ENCODE data around the gene BNC2. TPM values are rescaled to one million over a fixed set of nuclear protein-coding genes. Genes with fewer than 3 reads are reported as not detected.

BNC2 gene
- total and polyA plus RNA-seq, 8 donors = 0.28 to 7.6 (median 0.99) TPM

DNA sequence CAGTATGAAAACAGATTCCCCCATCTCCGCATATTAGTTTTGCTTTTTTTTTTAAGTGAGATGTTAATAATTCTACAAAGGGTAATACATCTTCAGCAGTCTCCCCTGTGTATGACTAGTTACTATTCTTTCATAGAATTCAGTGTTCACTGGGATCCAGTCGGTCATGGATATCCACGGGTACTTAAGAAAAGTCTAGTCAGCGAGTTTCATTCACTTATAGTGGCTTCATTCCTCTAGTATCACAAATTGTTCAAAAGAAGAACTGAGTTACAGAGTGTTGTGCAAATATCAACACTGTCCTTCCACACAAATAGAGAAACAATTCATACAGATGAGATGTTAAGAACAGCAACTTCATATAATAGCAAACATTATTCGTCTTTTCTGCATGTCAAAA lies 35.7 kb downstream of the BNC2 start:
- no peak for ATAC-seq
- Histone ChIP-seq H3K27me3 (no peaks in the 10 kb centered on the region), H3K36me3 (no peaks in the 10 kb centered on the region), H3K9me3 (no peaks in the 10 kb centered on the region), H3K27ac (no peak overlapping the region), H3K4me1 (no peaks in the 10 kb centered on the region), H3K4me3 (no peak overlapping the region)
- DNase-seq = no peak
- FAIRE-seq = no peak
- intact Hi-C loops (cut with DNase I) = no loop called here
- TF ChIP-seq, protein P1, sequence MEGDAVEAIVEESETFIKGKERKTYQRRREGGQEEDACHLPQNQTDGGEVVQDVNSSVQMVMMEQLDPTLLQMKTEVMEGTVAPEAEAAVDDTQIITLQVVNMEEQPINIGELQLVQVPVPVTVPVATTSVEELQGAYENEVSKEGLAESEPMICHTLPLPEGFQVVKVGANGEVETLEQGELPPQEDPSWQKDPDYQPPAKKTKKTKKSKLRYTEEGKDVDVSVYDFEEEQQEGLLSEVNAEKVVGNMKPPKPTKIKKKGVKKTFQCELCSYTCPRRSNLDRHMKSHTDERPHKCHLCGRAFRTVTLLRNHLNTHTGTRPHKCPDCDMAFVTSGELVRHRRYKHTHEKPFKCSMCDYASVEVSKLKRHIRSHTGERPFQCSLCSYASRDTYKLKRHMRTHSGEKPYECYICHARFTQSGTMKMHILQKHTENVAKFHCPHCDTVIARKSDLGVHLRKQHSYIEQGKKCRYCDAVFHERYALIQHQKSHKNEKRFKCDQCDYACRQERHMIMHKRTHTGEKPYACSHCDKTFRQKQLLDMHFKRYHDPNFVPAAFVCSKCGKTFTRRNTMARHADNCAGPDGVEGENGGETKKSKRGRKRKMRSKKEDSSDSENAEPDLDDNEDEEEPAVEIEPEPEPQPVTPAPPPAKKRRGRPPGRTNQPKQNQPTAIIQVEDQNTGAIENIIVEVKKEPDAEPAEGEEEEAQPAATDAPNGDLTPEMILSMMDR (IDR thresholded peaks at IDR 0.05) = no peak
- WGBS, 2 donors = 70 to 73% methylated on average over 5 of the region's 5 CpGs

DNA sequence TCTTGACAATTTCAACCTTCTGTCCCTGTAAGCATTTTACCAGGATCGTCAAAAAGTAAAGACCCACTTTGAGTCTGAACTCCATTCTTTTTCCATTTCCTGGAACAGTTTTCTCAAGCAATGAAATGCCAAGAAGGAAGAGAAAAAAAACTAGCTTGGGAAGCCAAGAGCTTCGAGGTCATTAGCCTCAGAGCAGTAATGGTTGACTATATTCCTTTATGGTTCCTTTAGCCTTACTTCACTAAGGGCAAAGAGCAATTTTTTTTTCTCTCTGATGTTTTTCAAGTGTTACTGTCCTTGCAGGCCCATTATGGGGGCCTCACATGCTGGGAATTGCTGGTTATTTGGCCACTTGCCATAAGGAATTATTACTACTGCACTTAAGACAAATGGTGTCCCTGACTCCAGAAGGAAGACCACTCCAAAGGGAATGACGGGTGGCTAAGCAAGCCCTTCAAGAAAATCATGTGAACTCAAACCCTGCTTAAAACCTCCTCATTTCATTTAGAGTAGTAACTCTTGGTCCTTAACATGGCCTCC lies 37.1 kb downstream of the BNC2 start:
- intact Hi-C loops (cut with DNase I) = no loop called here
- TF ChIP-seq, protein P1 (IDR thresholded peaks at IDR 0.05) = no peak
- Histone ChIP-seq H3K36me3 (no peaks in the 10 kb centered on the region), H3K27ac (no peak overlapping the region), H3K27me3 (no peaks in the 10 kb centered on the region), H3K4me1 (peaks cover 0 to 3% (median 0%) of the 10 kb centered on the region in 3 donors), H3K4me3 (no peak overlapping the region), H3K9me3 (no peaks in the 10 kb centered on the region)
- FAIRE-seq (no peak), ATAC-seq (no peak), DNase-seq (no peak)
- 74 to 81% methylated on average over 3 of the region's 3 CpGs for WGBS, 2 donors

DNA sequence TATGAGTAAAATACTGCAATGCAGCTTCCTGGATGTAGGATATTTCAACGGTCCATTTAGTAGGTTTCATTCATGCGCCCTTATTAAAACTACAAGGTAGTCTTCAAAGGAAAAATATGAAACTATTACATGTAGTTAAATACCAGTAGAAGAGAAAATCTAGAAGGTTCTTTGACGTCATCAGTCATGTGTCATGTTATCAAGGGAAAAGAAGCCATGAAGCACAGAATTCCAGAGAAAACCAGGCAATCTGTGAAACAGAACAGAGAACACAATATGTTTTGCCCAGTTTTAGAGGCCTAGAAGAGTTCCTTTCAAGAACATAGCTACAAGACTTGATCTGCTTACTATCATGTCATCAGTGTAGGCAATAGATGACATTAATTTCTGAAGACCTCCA lies 38.4 kb downstream of the BNC2 start:
- no peaks in the 10 kb centered on the region for H3K27me3 ChIP-seq
- no peak overlapping the region for H3K4me3 ChIP-seq
- H3K9me3 ChIP-seq = no peaks in the 10 kb centered on the region
- DNase-seq = no peak
- no peak overlapping the region for H3K27ac ChIP-seq
- WGBS, 2 donors = 83 to 93% methylated on average over 3 of the region's 3 CpGs
- intact Hi-C loops (cut with DNase I) = no loop called here
- no peak for ATAC-seq
- peaks cover 0 to 3% (median 0%) of the 10 kb centered on the region in 3 donors for H3K4me1 ChIP-seq
- no peaks in the 10 kb centered on the region for H3K36me3 ChIP-seq
- TF ChIP-seq, protein P1 (IDR thresholded peaks at IDR 0.05) = no peak
- FAIRE-seq = no peak

DNA sequence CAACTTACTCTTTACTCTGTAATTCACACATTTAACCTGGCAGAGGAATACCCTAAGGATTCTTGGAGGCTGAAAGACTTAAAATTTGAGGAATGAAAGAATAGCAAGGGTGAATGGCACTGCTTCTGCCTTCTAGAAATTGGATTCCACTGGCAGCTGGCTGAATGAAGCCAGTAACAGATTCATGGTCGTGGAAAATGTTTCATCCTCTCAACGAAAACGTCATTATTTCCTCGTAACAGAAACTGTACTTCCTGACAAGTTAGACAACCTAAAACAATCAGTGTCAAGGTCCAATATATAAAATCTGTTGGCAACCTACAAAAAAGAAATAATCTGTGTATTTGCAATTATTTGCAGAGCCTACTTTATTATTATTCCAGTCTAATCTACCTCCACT lies 39.7 kb downstream of the BNC2 start:
- H3K27me3 ChIP-seq = no peaks in the 10 kb centered on the region
- H3K9me3 ChIP-seq = no peaks in the 10 kb centered on the region
- intact Hi-C loops (cut with DNase I) = no loop called here
- ATAC-seq = no peak
- no peak overlapping the region for H3K4me3 ChIP-seq
- TF ChIP-seq, protein P1 (IDR thresholded peaks at IDR 0.05) = no peak
- 53 to 71% methylated on average over 4 of the region's 4 CpGs for WGBS, 2 donors
- peaks cover 0 to 3% (median 0%) of the 10 kb centered on the region in 3 donors for H3K4me1 ChIP-seq
- no peak overlapping the region for H3K27ac ChIP-seq
- H3K36me3 ChIP-seq = no peaks in the 10 kb centered on the region
- no peak for FAIRE-seq
- DNase-seq = no peak
